Naive thymus-derived CD4-positive, alpha-beta T cell (primary cell): ENCODE results near the gene RXRG. TPM values are rescaled to one million over a fixed set of nuclear protein-coding genes. Genes with fewer than 3 reads are reported as not detected.

Experiments used
- ATAC-seq: fragments of 150-1000 bp; cut with Tn5 transposase; 2 replicates; pipeline ENCODE4 v1.10.0; 2021; ENCODE audit warnings: mild to moderate bottlenecking, moderate library complexity
- CTCF ChIA-PET: fragments of 350-600 bp; sonication (Branson Sonifier 250); formaldehyde crosslinking; loops from one replicate; lab custom pipeline; 2021; ENCODE audit warnings: antibody characterized with exemption; lab: Charles Lee
- POLR2A ChIA-PET: fragments of 350-600 bp; sonication (Branson Sonifier 250); formaldehyde crosslinking; loops from one replicate; lab custom pipeline; 2021; ENCODE audit warnings: antibody characterized with exemption, inconsistent platforms; lab: Charles Lee
- DNase-seq, 9 donors: peaks; one replicate each; pipeline versions ENCODE4 v3.0.0 to v3.0.0-alpha.2; 2020 to 2022; ENCODE audit warnings: mixed read lengths in 1 of 9
- H3K27ac ChIP-seq: one replicate; pipeline ENCODE4 v1.7.0; 2013; ENCODE audit warnings: mild to moderate bottlenecking, low read depth, low read length, moderate library complexity
- H3K27me3 ChIP-seq, 2 donors: one replicate each; pipeline ENCODE4 v1.7.0; 2013; ENCODE audit warnings: low read length in 2 of 2, mild to moderate bottlenecking in 2 of 2, moderate library complexity in 2 of 2; ENCODE audit not compliant: control insufficient read depth in 2 of 2, insufficient read depth in 2 of 2
- H3K36me3 ChIP-seq, 3 experiments: 1 replicate in 2 of 3; 2 replicates in 1 of 3; pipeline ENCODE4 v1.7.0; 2013; ENCODE audit warnings: low read length in 3 of 3, mild to moderate bottlenecking in 3 of 3, moderate library complexity in 1 of 3; ENCODE audit not compliant: insufficient read depth in 3 of 3, control insufficient read depth in 2 of 3
- H3K4me1 ChIP-seq, 2 donors: one replicate each; pipeline ENCODE4 v1.7.0; 2013; ENCODE audit warnings: low read length in 2 of 2, mild to moderate bottlenecking in 2 of 2, moderate library complexity in 1 of 2; ENCODE audit not compliant: control insufficient read depth in 2 of 2, insufficient read depth in 2 of 2
- H3K4me3 ChIP-seq: 2 replicates; pipeline ENCODE4 v1.7.0; 2013; ENCODE audit warnings: mild to moderate bottlenecking, low read length
- H3K9me3 ChIP-seq, 3 experiments: 1 replicate in 2 of 3; 2 replicates in 1 of 3; pipeline ENCODE4 v1.7.0; 2013; ENCODE audit warnings: low read length in 3 of 3; ENCODE audit not compliant: control insufficient read depth in 2 of 3
- H3K27ac Mint-ChIP-seq, 9 donors: one replicate each; pipeline ENCODE4 v1.8.0; 2020 to 2022; ENCODE audit warnings: mixed read lengths in 9 of 9, mild to moderate bottlenecking in 8 of 9, moderate library complexity in 5 of 9, inconsistent platforms in 2 of 9
- H3K27me3 Mint-ChIP-seq, 5 donors: one replicate each; pipeline ENCODE4 v1.8.0; 2021 to 2022; ENCODE audit warnings: mixed read lengths in 5 of 5, mild to moderate bottlenecking in 1 of 5
- H3K36me3 Mint-ChIP-seq, 5 donors: one replicate each; pipeline ENCODE4 v1.8.0; 2020 to 2022; ENCODE audit warnings: mixed read lengths in 5 of 5, mild to moderate bottlenecking in 3 of 5, inconsistent platforms in 1 of 5
- H3K4me1 Mint-ChIP-seq, 7 donors: one replicate each; pipeline ENCODE4 v1.8.0; 2020 to 2022; ENCODE audit warnings: mixed read lengths in 7 of 7, mild to moderate bottlenecking in 3 of 7, inconsistent platforms in 1 of 7
- H3K4me3 Mint-ChIP-seq, 10 donors: one replicate each; pipeline ENCODE4 v1.8.0; 2020 to 2022; ENCODE audit warnings: mild to moderate bottlenecking in 10 of 10, mixed read lengths in 10 of 10, moderate library complexity in 6 of 10, inconsistent platforms in 2 of 10
- H3K9me3 Mint-ChIP-seq, 11 donors: one replicate each; pipeline ENCODE4 v1.8.0; 2020 to 2022; ENCODE audit warnings: mixed read lengths in 11 of 11, mild to moderate bottlenecking in 4 of 11, inconsistent platforms in 1 of 11, moderate library complexity in 1 of 11
- intact Hi-C, 2 donors: fragments of 100-400 bp; cut with micrococcal nuclease; formaldehyde crosslinking; loops; one replicate each; pipeline ENCODE4 v1.15.1; 2023
- polyA plus RNA-seq, 2 donors: library from polyadenylated mRNA; unstranded; fragments of 300-500 nt; fragmentation: Illumina TruSeq; gene quantifications; one replicate each; pipeline ENCODE4 v1.2.3, GENCODE V29; 2021
- total RNA-seq, 6 experiments: library from RNA in 5 of 6; stranded (reverse) in 5 of 6; gene quantifications; 1 replicate in 5 of 6; 2 replicates in 1 of 6; pipeline ENCODE4 v1.2.3 and lab custom pipeline; 2021 to 2026

Gene RXRG
- total and polyA plus RNA-seq, 7 experiments from 2014 or later = not detected

- no peaks in the 10 kb centered on the region for H3K9me3 Mint-ChIP-seq
Observed at GRCh38 chr1:165408518-165408917, 36.4 kb downstream of the RXRG start.

DNA sequence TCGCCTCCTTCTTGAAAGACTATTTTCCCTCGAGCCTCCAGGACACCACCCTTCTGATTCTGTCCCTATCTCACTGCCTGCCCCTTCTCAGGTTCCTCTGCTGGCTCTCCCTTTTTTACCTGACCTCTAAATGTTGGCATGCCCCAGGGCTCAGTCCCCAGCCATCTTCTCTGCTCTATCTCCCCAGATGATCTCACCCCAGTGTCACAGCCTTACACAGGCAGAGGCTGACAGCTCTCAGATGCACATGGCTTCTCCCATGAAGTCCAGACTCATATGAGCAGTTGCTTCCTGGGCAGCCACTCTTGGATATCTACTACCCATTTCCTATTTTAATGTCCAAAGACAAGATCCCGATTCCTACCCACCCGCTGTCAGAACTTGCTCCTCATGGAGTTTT is 37.5 kb downstream of the RXRG start:
- intact Hi-C loops = no loop called here
- Mint-ChIP-seq H3K4me3 (no peak overlapping the region), H3K36me3 (no peaks in the 10 kb centered on the region), H3K4me1 (peaks cover 0 to 4% (median 0%) of the 10 kb centered on the region in 7 donors), H3K9me3 (no peaks in the 10 kb centered on the region), H3K27ac (no peak overlapping the region), H3K27me3 (peaks cover 28 to 37% (median 31%) of the 10 kb centered on the region in 5 donors)
- ChIA-PET CTCF (interaction anchor here (1.2 kb wide), 1 partner anchor 185 kb away, joined by 6 read pairs; no protein-coding TSS in a partner anchor), POLR2A (no interaction called here)
- Histone ChIP-seq H3K4me1 (no peaks in the 10 kb centered on the region), H3K9me3 (no peaks in the 10 kb centered on the region), H3K27ac (no peak overlapping the region), H3K4me3 (no peak overlapping the region), H3K27me3 (no peaks in the 10 kb centered on the region), H3K36me3 (no peaks in the 10 kb centered on the region)
- ATAC-seq = no peak
- no peak for DNase-seq

More at GRCh38 chr1:165408518-165408917, 36.4 kb downstream of the RXRG start:
- no peaks in the 10 kb centered on the region for H3K9me3 ChIP-seq
- Mint-ChIP-seq H3K4me1 (peaks cover 0 to 4% (median 0%) of the 10 kb centered on the region in 7 donors), H3K27ac (no peak overlapping the region), H3K36me3 (no peaks in the 10 kb centered on the region), H3K27me3 (peaks cover 28 to 37% (median 31%) of the 10 kb centered on the region in 5 donors), H3K4me3 (no peak overlapping the region)
- ChIA-PET CTCF (interaction anchor here (0.6 to 1.3 kb wide), 2 partner anchors 10 to 184 kb away, joined by 3 read pairs; no protein-coding TSS in a partner anchor), POLR2A (no interaction called here)
- no peak for DNase-seq
- H3K27ac ChIP-seq = no peak overlapping the region
- ATAC-seq = no peak
- no peak overlapping the region for H3K4me3 ChIP-seq
- intact Hi-C loops = loop anchor here in 1 of 2 donors (1.0 kb wide), 1 partner anchor 185 kb away; no protein-coding TSS in a partner anchor
- no peaks in the 10 kb centered on the region for H3K27me3 ChIP-seq
- no peaks in the 10 kb centered on the region for H3K36me3 ChIP-seq
- H3K4me1 ChIP-seq = no peaks in the 10 kb centered on the region

- Mint-ChIP-seq H3K36me3 (no peaks in the 10 kb centered on the region), H3K4me3 (peak overlapping the region in 1 of 10 donors; percentile 14), H3K4me1 (peaks cover 0 to 4% (median 0%) of the 10 kb centered on the region in 7 donors), H3K9me3 (no peaks in the 10 kb centered on the region), H3K27me3 (peaks cover 30 to 41% (median 34%) of the 10 kb centered on the region in 5 donors), H3K27ac (no peak overlapping the region)
- Histone ChIP-seq H3K4me1 (no peaks in the 10 kb centered on the region), H3K27ac (no peak overlapping the region), H3K27me3 (no peaks in the 10 kb centered on the region), H3K36me3 (no peaks in the 10 kb centered on the region), H3K9me3 (no peaks in the 10 kb centered on the region), H3K4me3 (no peak overlapping the region)
- ATAC-seq = peak; percentile 62
- peak in 4 of 9 donors; percentile 25 to 36 (median 30) for DNase-seq
- intact Hi-C loops = loop anchor here (1.0 kb wide), 3 partner anchors 11 to 510 kb away; no protein-coding TSS in a partner anchor
- ChIA-PET CTCF (interaction anchor here (0.7 to 2.0 kb wide), 4 partner anchors 9 to 37 kb away, joined by 3 to 7 read pairs (median 4); no protein-coding TSS in a partner anchor), POLR2A (no interaction called here)
Observed at GRCh38 chr1:165403835-165404482, 41.0 kb downstream of the RXRG start.

- Mint-ChIP-seq H3K4me3 (no peak overlapping the region), H3K4me1 (peaks cover 0 to 7% (median 4%) of the 10 kb centered on the region in 7 donors), H3K27ac (no peak overlapping the region), H3K9me3 (no peaks in the 10 kb centered on the region), H3K36me3 (no peaks in the 10 kb centered on the region), H3K27me3 (peaks cover 24 to 39% (median 28%) of the 10 kb centered on the region in 5 donors)
- Histone ChIP-seq H3K27ac (no peak overlapping the region), H3K27me3 (no peaks in the 10 kb centered on the region), H3K4me3 (no peak overlapping the region), H3K4me1 (no peaks in the 10 kb centered on the region), H3K36me3 (no peaks in the 10 kb centered on the region), H3K9me3 (no peaks in the 10 kb centered on the region)
- CTCF ChIA-PET = interaction anchor here (1.4 to 2.0 kb wide), 2 partner anchors 9 to 10 kb away, joined by 5 to 7 read pairs; no protein-coding TSS in a partner anchor
- ATAC-seq (no peak), DNase-seq (no peak)
- POLR2A ChIA-PET = no interaction called here
- intact Hi-C loops = no loop called here
Observed at GRCh38 chr1:165402517-165403111, 42.3 kb downstream of the RXRG start.

- H3K36me3 ChIP-seq = no peaks in the 10 kb centered on the region
- no peak for DNase-seq
- no peak overlapping the region for H3K27ac ChIP-seq
- no peak overlapping the region for H3K4me3 ChIP-seq
- peaks cover 0 to 7% of the 10 kb centered on the region in 2 donors for H3K27me3 ChIP-seq
- ATAC-seq = no peak
- ChIA-PET POLR2A (no interaction called here), CTCF (interaction anchor here (1.2 to 1.3 kb wide), 2 partner anchors 11 to 195 kb away, joined by 3 to 5 read pairs; no protein-coding TSS in a partner anchor)
- H3K9me3 ChIP-seq = no peaks in the 10 kb centered on the region
- Mint-ChIP-seq H3K9me3 (peaks cover 0 to 5% (median 0%) of the 10 kb centered on the region in 11 donors), H3K27me3 (peaks cover 38 to 74% (median 47%) of the 10 kb centered on the region in 5 donors), H3K4me3 (no peak overlapping the region), H3K4me1 (peaks cover 10 to 30% (median 19%) of the 10 kb centered on the region in 7 donors), H3K27ac (no peak overlapping the region), H3K36me3 (no peaks in the 10 kb centered on the region)
- intact Hi-C loops = no loop called here
- peaks cover 7% of the 10 kb centered on the region in 2 donors for H3K4me1 ChIP-seq
Observed at GRCh38 chr1:165397944-165398343, 47.0 kb downstream of the RXRG start.

GRCh38 chr1:165395901-165396300 is 49.0 kb downstream of the RXRG start:
- Histone ChIP-seq H3K4me1 (peaks cover 13 to 14% of the 10 kb centered on the region in 2 donors), H3K27ac (no peak overlapping the region), H3K27me3 (peaks cover 0 to 15% of the 10 kb centered on the region in 2 donors), H3K4me3 (no peak overlapping the region), H3K36me3 (no peaks in the 10 kb centered on the region), H3K9me3 (no peaks in the 10 kb centered on the region)
- ChIA-PET POLR2A (no interaction called here), CTCF (interaction anchor here (5.3 kb wide), 1 partner anchor 200 kb away, joined by 127 read pairs; no protein-coding TSS in a partner anchor)
- Mint-ChIP-seq H3K4me1 (peaks cover 17 to 38% (median 29%) of the 10 kb centered on the region in 7 donors), H3K27me3 (peaks cover 44 to 89% (median 63%) of the 10 kb centered on the region in 5 donors), H3K27ac (no peak overlapping the region), H3K9me3 (peaks cover 0 to 5% (median 0%) of the 10 kb centered on the region in 11 donors), H3K36me3 (no peaks in the 10 kb centered on the region), H3K4me3 (no peak overlapping the region)
- intact Hi-C loops = no loop called here
- ATAC-seq (no peak), DNase-seq (no peak)
